Gastrocnemius medialis (tissue), 4 donors: ENCODE results near the gene FAM78A. TPM values are rescaled to one million over a fixed set of nuclear protein-coding genes. Genes with fewer than 3 reads are reported as not detected.
"Not testable (repeated sequence)": the region's sequence is repeated elsewhere in the genome, so short reads cannot be mapped to it uniquely, and the experiment has no call there.

Experiments
- ATAC-seq, 2 donors: fragments of 150-250 bp; one replicate each; pipeline ENCODE4 v1.9.1; 2016
- DNase-seq, 2 donors: peaks; one replicate each; pipeline ENCODE4 v3.0.0-alpha.2; 2019
- H3K27ac ChIP-seq, 4 donors: fragments of 200-600 bp; sonication (generic); 1 replicate in 1 of 4; 2 replicates in 3 of 4; pipeline ENCODE4 v1.5.1; 2016 to 2018; ENCODE audit warnings: mild to moderate bottlenecking in 2 of 4, moderate library complexity in 1 of 4
- H3K27me3 ChIP-seq, 3 donors: fragments of 200-600 bp; sonication (generic) in 2 of 3; 1 replicate in 1 of 3; 2 replicates in 2 of 3; pipeline versions ENCODE4 v1.5.1 to v1.6.0; 2016 to 2019; ENCODE audit warnings: mild to moderate bottlenecking in 1 of 3, moderate library complexity in 1 of 3
- H3K36me3 ChIP-seq, 2 donors: fragments of 200-600 bp; sonication (generic) in 1 of 2; one replicate each; pipeline ENCODE4 v1.5.1; 2017 to 2018
- H3K4me1 ChIP-seq, 2 donors: fragments of 200-600 bp; sonication (generic) in 1 of 2; one replicate each; pipeline ENCODE4 v1.5.1; 2016 to 2017; ENCODE audit warnings: mild to moderate bottlenecking in 2 of 2
- H3K4me3 ChIP-seq, 4 donors: fragments of 200-600 bp; sonication (generic) in 3 of 4; 1 replicate in 1 of 4; 2 replicates in 3 of 4; pipeline ENCODE4 v1.5.1; 2016 to 2019; ENCODE audit warnings: mild to moderate bottlenecking in 2 of 4
- H3K9me3 ChIP-seq, 3 donors: fragments of 200-600 bp; sonication (generic) in 2 of 3; 1 replicate in 1 of 3; 2 replicates in 2 of 3; pipeline ENCODE4 v1.5.1; 2016 to 2019
- CTCF ChIP-seq, 5 experiments: fragments of 450-650 bp in 3 of 5; fragments of 200-600 bp in 2 of 5; sonication (generic) in 2 of 5; IDR thresholded peaks in 4 of 5; conservative IDR thresholded peaks in 1 of 5; 1 replicate in 4 of 5; 2 replicates in 1 of 5; pipeline ENCODE4 v1.5.1; 2016 to 2019; ENCODE audit warnings: antibody characterized with exemption in 5 of 5, mild to moderate bottlenecking in 3 of 5, moderate library complexity in 3 of 5
- POLR2A ChIP-seq, 2 donors: fragments of 450-650 bp; IDR thresholded peaks; one replicate each; pipeline ENCODE4 v1.6.1; 2017; ENCODE audit warnings: antibody characterized with exemption in 2 of 2, mild to moderate bottlenecking in 2 of 2, moderate library complexity in 2 of 2
- in situ Hi-C, 4 donors: fragments of 200-750 bp; cut with MboI; loops; one replicate each; pipeline versions ENCODE4 v1.15.0 to v1.8.0; 2017; ENCODE audit warnings: low sequenced_read_pairs in 4 of 4
- intact Hi-C: fragments of 100-400 bp; cut with DNase I; formaldehyde crosslinking; loops from one replicate; pipeline ENCODE4 v1.15.1; 2023; ENCODE audit warnings: low total_unique reads
- total RNA-seq, 4 donors: library from RNA; depleted of rRNA; stranded (reverse); fragments of >200 nt; gene quantifications; one replicate each; pipeline versions ENCODE4 v1.1.0 to v1.2.3, GENCODE V29; 2016

FAM78A gene
- total RNA-seq, 4 donors from 2014 or later = 3.6 to 16.0 (median 10.1) TPM

- ATAC-seq (peak; percentile 18 to 21), DNase-seq (peak; percentile 74 to 82)
- in situ Hi-C loops (no loop called here), intact Hi-C loops (no loop called here)
- Histone ChIP-seq H3K27ac (peak overlapping the region; percentile 94 to 100 (median 98)), H3K4me1 (peaks cover 79 to 89% of the 10 kb centered on the region in 2 donors), H3K9me3 (no peaks in the 10 kb centered on the region), H3K4me3 (peak overlapping the region in 1 of 4 donors; percentile 19), H3K36me3 (no peaks in the 10 kb centered on the region), H3K27me3 (no peaks in the 10 kb centered on the region)
- TF ChIP-seq POLR2A (IDR thresholded peaks at IDR 0.05) (peak; percentile 8 to 25), CTCF (IDR thresholded peaks at IDR 0.05 in 4 of 5, conservative IDR thresholded peaks at IDR 0.05 in 1 of 5) (no peak)
These were observed 5.9 kb downstream of the FAM78A start for GRCh38 chr9:131270171-131271015.

- Histone ChIP-seq H3K4me3 (no peak overlapping the region), H3K9me3 (no peaks in the 10 kb centered on the region), H3K36me3 (no peaks in the 10 kb centered on the region), H3K4me1 (peaks cover 54 to 67% of the 10 kb centered on the region in 2 donors), H3K27me3 (no peaks in the 10 kb centered on the region), H3K27ac (peak overlapping the region; percentile 94 to 100 (median 98))
- DNase-seq (peak in 1 of 2 donors; percentile 57), ATAC-seq (peak in 1 of 2 donors; percentile 14)
- in situ Hi-C loops (no loop called here), intact Hi-C loops (no loop called here)
- TF ChIP-seq POLR2A (IDR thresholded peaks at IDR 0.05) = no peak
- no peak for TF ChIP-seq CTCF (IDR thresholded peaks at IDR 0.05 in 4 of 5, conservative IDR thresholded peaks at IDR 0.05 in 1 of 5)
These were observed 9.8 kb downstream of the FAM78A start for GRCh38 chr9:131266266-131267229.

GRCh38 chr9:131264231-131264630 is 12.1 kb downstream of the FAM78A start:
- intact Hi-C loops = no loop called here
- peak overlapping the region; percentile 94 to 100 (median 98) for H3K27ac ChIP-seq
- no peak overlapping the region for H3K4me3 ChIP-seq
- peaks cover 0 to 19% of the 10 kb centered on the region in 2 donors for H3K36me3 ChIP-seq
- peak in 1 of 2 donors; percentile 67 for DNase-seq
- no peaks in the 10 kb centered on the region for H3K9me3 ChIP-seq
- TF ChIP-seq POLR2A (IDR thresholded peaks at IDR 0.05) (no peak), CTCF (IDR thresholded peaks at IDR 0.05 in 4 of 5, conservative IDR thresholded peaks at IDR 0.05 in 1 of 5) (no peak)
- ATAC-seq = peak; percentile 21 to 27
- no peaks in the 10 kb centered on the region for H3K27me3 ChIP-seq
- in situ Hi-C loops = no loop called here
- H3K4me1 ChIP-seq = peaks cover 34 to 46% of the 10 kb centered on the region in 2 donors

GRCh38 chr9:131263701-131264100 is 12.6 kb downstream of the FAM78A start:
- peaks cover 0 to 19% of the 10 kb centered on the region in 2 donors for H3K36me3 ChIP-seq
- no peak overlapping the region for H3K4me3 ChIP-seq
- peaks cover 30 to 41% of the 10 kb centered on the region in 2 donors for H3K4me1 ChIP-seq
- no peak for ATAC-seq
- H3K9me3 ChIP-seq = no peaks in the 10 kb centered on the region
- intact Hi-C loops = no loop called here
- H3K27ac ChIP-seq = peak overlapping the region; percentile 94 to 100 (median 98)
- no peak for DNase-seq
- TF ChIP-seq POLR2A (IDR thresholded peaks at IDR 0.05) (no peak), CTCF (IDR thresholded peaks at IDR 0.05 in 4 of 5, conservative IDR thresholded peaks at IDR 0.05 in 1 of 5) (no peak)
- in situ Hi-C loops = no loop called here
- H3K27me3 ChIP-seq = no peaks in the 10 kb centered on the region

- intact Hi-C loops, DNase-seq, ATAC-seq: not testable (repeated sequence)
These were observed 13.3 kb downstream of the FAM78A start for GRCh38 chr9:131263033-131263343.

More at GRCh38 chr9:131263033-131263343, 13.3 kb downstream of the FAM78A start:
- H3K4me3 ChIP-seq, H3K27me3 ChIP-seq, in situ Hi-C loops, H3K9me3 ChIP-seq: not testable (repeated sequence)
- peak overlapping the region in 3 of 4 donors; percentile 33 to 97 (median 94) for H3K27ac ChIP-seq
- H3K4me1 ChIP-seq = peaks cover 32 to 34% of the 10 kb centered on the region in 2 donors
- peaks cover 0 to 19% of the 10 kb centered on the region in 2 donors for H3K36me3 ChIP-seq
